GM18505 (cell line): ENCODE measurements around the gene LILRA5.
"Not testable (repeated sequence)": the region's sequence is repeated elsewhere in the genome, so short reads cannot be mapped to it uniquely, and the experiment has no call there.

Source experiments
- ATAC-seq: cut with Tn5 transposase; IDR thresholded peaks from one replicate; pipeline ENCODE4 v1.9.1; 2021; ENCODE audit not compliant: unreplicated experiment
- POLR2A ChIP-seq: IDR thresholded peaks from 4 replicates; pipeline ENCODE4 v1.6.1; 2011; ENCODE audit warnings: borderline replicate concordance; ENCODE audit not compliant: insufficient read depth, insufficient read length; ENCODE audit errors: extremely low read depth

LILRA5 gene

DNA sequence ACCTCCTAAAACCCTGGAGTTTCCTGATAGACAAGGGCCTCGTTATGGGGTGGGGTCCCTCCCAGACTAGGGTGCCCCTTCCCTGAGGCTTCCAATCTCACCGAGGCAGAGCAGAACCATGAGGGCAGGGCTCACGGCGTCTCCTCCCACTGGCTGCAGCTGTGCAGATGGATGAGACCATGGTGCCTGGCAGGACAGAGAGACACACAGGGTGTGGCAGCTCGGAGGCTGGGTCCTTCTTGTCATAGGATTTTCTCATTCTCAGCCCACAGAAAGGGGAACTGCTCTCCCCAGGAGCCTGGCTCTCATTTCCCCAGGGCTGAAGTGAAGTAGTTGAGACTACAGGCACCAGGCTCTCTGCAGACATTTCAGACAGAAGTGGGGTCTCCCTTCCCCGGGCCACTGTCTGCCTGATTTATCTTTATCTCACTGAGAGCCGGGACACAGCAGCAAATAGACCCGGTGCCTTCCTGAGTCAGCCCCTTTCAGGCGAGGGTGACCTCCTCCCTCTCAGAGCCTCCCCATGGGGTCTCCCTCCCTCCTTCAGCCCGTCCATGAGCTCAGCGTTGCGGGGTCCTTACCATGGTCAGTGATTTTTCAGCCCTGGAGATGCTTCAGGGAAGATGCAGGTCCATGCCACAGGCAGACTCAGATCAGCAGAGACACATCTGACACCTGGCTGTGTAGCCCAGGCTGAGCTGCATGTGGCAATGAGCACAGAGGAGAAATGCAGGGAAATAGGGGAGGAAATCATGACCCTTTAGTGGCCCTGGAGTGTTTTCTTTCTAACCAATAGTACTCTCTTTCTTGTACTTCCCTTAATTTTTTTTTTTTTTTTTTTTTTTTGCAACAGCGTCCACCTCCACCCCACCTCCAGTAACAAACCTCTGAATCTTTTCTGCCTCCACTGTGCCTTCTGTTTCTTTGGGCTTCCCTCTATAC is at the start of gene LILRA5:
Gene LILRA5, minus strand, starts transcription at position 731 of the 942 bp plus-strand sequence. Its CDS starts 147 bp downstream, at position 584.
- no peak for ATAC-seq
- TF ChIP-seq POLR2A, result no peak

DNA sequence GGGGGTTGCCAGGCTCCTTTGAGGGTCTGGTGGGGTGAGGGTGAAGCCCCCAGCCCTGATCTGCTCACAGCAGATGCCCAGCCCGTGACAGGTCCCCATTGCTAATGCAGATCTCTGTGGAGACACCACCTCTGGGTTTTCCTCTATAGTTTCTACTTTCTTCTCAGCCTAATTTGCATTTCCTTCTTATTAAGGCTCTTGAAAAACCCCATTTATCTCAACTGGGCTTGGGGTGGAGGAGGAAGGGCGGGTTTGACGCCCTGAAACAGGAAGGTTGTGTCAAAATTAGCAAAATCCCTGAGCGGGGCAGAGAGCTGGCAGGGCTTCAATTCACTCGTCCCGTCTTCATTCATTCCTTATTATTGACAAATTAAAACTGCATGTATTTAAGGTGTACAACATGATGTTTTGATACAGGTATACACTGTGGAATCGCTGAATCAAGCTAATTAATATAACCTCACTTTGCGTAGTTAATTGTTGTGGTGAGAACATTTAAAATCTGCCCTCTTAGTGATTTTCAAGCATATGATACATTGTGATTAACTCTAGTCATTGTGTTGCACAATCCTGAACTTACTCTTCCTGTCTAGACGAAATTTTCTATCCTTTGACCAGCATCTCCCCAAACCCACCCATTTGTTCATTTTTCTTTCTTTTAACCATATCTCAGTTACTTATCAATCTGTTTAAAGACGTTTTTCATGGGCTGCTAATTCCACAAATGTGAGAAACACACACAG is 48.9 kb upstream of the LILRA5 start:
- not testable (repeated sequence) for ATAC-seq

DNA sequence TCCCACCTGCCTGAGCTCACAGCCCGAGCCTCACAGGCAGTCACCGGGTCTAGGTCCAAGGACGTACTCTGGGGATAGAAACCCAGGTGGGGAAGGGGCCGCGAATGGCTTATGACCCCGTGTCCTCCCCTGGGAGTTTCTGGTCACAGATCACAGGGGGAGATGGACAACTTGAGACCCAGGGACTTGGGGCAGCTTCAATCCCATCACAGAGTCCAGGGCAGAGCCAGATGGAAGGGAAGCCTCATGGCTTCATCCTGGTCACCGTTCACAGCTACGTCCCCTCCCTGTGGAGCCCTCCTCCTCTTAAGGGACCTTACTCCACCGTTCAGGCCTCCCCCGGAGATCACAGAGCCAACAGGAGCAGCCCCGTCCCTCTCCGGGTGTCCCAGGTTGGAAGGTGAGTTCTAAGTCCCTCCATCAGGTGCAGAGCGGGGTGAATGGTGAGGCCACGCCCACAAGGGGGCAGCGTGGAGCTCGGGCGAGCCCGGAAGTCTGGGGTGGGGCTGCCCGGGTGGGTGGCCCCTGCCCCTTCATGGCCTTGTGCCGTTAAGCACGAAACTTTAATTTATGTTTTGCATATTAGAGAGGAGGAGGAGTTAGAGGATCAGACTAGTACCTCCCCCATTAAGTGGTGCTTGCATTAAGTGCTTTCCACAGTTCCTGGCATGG is 46.3 kb upstream of the LILRA5 start:
- peak; percentile 62 for ATAC-seq

DNA sequence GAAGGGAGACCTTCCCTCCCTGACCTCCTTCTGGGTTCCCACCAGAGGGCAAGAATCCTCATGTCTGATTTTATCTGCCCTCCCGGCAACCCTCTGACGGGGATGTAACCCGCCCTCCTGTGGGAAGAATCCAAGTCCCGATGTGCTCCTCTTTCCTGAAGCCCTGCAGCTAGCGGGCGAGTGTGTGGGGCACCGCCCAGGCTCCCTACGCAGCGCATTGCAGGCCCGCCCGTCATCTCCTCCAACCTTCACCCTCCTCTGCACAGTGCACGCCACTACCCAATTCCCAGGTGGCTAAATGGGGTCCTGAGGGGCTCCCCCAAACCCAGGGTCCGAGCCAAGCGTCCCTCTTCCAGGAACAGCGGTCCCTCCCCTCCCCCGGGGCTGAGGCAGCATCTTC is 44.4 kb upstream of the LILRA5 start:
- no peak for TF ChIP-seq POLR2A
- ATAC-seq, result no peak

DNA sequence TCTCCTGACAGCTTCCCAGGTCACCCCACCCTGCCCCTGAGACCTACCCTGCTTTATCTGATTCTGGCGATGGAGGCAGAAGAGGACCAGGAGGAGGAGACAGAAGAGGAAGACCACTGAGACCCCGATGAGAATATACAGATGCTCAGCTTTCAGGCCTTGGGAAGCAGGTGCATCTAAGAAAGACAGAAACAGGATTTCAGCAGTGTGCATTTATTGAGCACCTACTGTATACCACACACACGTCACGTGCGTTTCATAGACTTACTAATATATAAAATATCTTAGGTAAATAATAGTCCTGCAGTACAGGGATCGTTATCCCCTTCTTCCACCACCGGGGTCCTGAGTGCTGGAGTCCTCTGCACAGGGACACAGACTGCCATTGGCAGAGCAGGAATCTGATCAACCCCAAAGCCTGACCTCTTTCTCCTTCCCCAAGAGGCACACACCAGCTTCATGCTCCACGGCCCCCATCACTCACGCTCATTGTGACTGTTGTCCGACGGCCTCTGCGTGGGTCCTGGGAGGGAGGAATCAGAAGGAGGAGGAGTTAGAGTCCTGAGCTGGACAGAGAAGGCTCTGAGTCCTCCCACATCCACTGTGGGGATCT is 43.6 kb upstream of the LILRA5 start:
- no peak for TF ChIP-seq POLR2A
- no peak for ATAC-seq

DNA sequence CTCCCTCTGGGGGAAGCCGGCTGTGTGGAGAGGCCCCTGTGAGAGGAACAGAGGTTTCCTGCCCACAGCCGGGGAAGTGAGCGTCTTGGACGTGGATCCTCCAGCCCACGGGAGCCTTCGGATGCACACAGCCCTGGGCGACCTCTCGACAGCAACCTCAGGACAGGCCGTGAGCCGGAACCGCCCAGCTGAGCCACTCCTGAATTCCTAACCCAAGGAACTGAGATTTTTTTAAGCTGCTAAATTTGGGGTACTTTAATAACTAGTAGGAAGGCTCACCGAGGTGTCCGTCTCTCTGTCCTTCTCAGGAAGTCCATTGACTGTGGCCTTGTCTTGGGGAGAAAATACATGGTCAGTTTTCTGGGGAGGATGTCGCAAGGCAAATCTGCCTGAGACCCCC is 42.7 kb upstream of the LILRA5 start:
- ATAC-seq, result no peak
- TF ChIP-seq POLR2A, result no peak

DNA sequence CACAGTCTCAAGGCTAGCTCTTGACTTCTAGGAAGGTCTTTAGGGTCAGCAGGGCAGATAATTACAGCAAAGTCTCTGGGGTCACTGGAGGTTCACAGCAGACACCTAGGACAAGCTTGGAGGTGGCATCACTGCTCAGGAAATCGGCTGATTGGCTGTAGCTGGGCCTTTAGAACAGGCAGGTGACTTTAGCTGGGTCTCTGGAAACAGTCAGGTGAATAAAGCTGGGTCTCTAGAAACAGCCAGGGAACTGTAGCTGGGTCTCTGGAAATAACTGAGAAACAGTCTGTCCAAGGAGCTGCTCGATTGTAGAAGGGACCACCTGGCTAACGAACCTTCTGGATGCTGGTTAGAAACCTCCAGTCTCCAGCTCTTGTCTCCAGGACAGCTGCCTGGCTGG is 41.8 kb upstream of the LILRA5 start:
- no peak for ATAC-seq
- no peak for TF ChIP-seq POLR2A

DNA sequence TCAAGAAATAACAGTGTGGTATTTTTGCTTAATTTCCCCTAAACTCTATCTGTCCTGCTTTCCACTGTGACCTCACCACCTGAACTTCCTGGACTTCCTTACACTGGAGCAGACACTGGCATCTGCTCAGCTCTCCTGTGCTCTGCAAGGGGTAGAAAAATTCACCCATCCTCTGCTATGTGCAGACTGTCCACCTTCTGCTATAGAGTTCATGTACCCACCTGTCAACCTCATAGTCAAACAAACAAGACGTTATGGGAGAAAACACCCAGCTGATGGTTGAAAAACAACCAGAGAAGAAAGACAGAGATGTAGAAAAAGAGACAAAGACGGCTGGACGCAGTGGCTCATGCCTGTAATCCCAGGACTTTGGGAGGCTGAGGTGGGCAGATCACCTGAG is 39.6 kb upstream of the LILRA5 start:
- no peak for ATAC-seq
- TF ChIP-seq POLR2A, result no peak

DNA sequence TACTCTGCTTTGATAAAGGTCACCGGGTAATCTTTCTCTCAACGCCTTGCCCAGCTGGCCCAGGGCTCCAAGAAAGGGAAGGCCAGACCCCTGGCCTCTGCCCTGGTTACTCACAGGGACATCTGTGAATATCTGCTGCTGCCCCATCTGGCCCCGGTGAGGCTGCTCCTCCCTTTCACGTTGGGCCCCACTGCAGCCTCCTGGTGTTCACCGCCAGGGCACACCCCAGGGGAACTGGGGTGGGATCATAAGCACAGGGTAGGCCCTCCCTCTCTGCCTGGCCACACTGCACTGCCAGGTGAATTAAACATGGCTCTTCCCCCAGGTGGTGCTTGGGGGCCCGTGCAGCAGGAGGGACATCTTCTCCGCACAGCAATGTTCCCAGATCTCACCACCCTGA is 39.1 kb upstream of the LILRA5 start:
- no peak for TF ChIP-seq POLR2A
- ATAC-seq, result no peak

DNA sequence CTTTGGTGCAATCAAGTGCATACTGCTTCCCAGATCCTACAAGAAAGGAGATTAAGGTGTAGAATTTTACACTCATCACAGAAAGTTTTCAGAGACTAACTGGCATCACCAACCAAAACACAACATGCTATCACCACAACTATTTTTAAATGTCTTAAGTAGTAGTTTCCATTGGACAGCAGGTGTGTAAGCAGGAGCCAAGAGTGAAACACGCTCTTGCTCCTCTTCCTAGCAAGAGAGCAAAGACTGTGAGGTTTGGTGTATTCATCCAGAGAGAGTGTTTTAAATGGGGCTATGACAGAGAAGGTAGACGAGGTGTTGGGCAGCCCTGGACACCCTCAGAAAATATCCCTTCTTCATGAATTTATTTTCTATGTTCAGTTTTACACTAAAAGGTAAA is 38.5 kb upstream of the LILRA5 start:
- no peak for TF ChIP-seq POLR2A
- no peak for ATAC-seq

DNA sequence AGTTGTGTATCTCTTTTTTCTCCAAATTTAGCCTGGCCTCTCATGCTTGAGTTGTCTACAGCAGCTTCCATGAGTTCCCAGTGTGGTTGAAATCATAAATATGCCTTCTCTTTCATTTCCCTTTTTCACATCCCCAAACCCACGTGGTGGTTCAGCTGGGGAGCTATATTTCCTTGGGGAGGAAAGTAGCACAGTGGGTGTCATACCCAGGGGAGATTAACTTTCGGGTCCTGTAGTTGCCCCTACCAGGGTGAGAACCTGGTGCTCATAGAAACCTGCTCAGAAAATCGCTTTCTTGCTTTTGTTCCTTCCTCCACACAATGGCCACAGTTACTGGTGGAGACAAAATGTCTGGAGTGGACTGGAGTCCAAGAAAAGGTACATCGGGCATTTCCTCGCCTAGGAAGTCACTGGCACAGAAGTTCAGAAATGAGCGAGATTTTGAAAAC is 33.0 kb upstream of the LILRA5 start:
- TF ChIP-seq POLR2A, result no peak
- ATAC-seq, result no peak

DNA sequence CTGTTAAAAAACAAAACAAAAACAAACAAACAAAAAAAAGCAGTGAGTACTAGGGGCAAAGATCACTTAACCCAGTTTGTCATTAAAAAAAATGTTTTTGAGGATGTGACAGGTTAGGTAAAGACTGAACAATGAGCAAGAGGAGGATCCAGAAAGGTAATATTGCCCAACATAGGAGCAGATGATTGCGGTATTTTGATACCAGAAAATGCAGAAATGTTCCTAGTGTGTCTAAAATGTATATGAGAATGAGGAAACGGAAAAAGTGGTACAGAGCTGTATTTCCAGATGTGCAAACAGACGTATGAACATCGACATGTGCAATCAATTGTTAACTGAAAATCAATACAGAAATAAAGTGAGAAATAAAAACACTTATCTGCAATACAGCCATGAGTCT is 30.9 kb upstream of the LILRA5 start:
- TF ChIP-seq POLR2A, result no peak
- no peak for ATAC-seq

DNA sequence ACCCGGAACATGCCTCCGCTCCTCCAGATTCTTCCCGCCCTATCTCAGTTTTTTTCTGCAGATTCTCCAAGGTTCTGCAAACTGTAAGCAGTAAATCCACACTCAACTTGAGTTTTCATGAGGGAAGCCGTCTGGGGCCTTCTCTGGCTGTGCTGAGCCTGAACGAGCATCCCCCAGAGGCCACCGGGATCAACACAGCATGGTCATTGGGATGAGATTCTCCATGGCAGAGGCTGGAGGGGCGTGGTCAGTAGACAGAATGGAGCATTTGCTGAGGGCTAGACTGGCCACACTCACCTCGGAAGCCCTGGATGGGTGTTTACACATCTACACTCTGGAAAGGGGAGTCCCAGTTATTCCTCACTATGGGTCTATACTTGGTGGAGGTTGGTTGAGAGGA is 28.3 kb upstream of the LILRA5 start:
- TF ChIP-seq POLR2A, result no peak
- ATAC-seq, result no peak
